Nephron (organoid): ENCODE measurements around the gene KLHDC9.

ENCODE experiments used
- H3K27ac Mint-ChIP-seq, 3 experiments: 2 replicates each; pipeline ENCODE4 v1.8.0; 2020; ENCODE audit warnings: mixed read lengths in 3 of 3, mild to moderate bottlenecking in 2 of 3, moderate library complexity in 1 of 3
- H3K27me3 Mint-ChIP-seq: 2 replicates; pipeline ENCODE4 v1.8.0; 2021; ENCODE audit warnings: low read depth, mild to moderate bottlenecking, moderate library complexity, mixed read lengths
- H3K36me3 Mint-ChIP-seq: 2 replicates; pipeline ENCODE4 v1.8.0; 2020; ENCODE audit warnings: low read depth, mixed read lengths
- H3K4me1 Mint-ChIP-seq: 2 replicates; pipeline ENCODE4 v1.8.0; 2020; ENCODE audit warnings: mixed read lengths
- H3K4me3 Mint-ChIP-seq, 3 experiments: 2 replicates each; pipeline ENCODE4 v1.8.0; 2020; ENCODE audit warnings: mild to moderate bottlenecking in 3 of 3, mixed read lengths in 3 of 3, moderate library complexity in 2 of 3
- H3K9me3 Mint-ChIP-seq: 2 replicates; pipeline ENCODE4 v1.8.0; 2020; ENCODE audit warnings: mixed read lengths
- TF ChIP-seq, protein P1 (sequence below), 3 experiments: fragments of 200-600 bp; sonication (generic); IDR thresholded peaks; one replicate each; pipeline ENCODE4 v1.5.0; 2021; ENCODE audit warnings: antibody characterized with exemption in 3 of 3; ENCODE audit not compliant: unreplicated experiment in 3 of 3

Gene KLHDC9

DNA sequence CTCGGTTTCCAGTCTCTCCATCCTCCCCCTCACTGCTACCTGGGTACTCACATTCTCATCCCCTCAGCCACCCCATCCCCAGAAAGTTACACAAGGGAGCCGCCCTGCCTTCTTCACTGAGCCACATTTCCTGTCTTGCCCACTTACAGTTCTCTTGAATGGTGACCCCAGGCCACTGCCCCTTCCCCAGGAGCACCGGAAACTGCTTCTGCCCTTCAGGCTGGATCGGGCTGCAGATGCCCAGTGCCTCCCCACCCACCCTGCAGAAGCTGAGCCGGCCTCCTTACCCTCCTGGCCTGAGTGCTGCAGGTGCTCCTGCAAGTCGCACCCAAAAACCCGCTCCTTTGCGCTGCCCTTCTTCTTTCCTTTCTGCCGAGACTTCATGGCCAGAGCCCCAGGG is 28.9 kb upstream of the KLHDC9 start:
- Mint-ChIP-seq H3K4me1 (no peaks in the 10 kb centered on the region), H3K27me3 (peaks cover 19% of the 10 kb centered on the region), H3K9me3 (no peaks in the 10 kb centered on the region), H3K36me3 (no peaks in the 10 kb centered on the region), H3K4me3 (no peak overlapping the region), H3K27ac (no peak overlapping the region)
- TF ChIP-seq, protein P1, sequence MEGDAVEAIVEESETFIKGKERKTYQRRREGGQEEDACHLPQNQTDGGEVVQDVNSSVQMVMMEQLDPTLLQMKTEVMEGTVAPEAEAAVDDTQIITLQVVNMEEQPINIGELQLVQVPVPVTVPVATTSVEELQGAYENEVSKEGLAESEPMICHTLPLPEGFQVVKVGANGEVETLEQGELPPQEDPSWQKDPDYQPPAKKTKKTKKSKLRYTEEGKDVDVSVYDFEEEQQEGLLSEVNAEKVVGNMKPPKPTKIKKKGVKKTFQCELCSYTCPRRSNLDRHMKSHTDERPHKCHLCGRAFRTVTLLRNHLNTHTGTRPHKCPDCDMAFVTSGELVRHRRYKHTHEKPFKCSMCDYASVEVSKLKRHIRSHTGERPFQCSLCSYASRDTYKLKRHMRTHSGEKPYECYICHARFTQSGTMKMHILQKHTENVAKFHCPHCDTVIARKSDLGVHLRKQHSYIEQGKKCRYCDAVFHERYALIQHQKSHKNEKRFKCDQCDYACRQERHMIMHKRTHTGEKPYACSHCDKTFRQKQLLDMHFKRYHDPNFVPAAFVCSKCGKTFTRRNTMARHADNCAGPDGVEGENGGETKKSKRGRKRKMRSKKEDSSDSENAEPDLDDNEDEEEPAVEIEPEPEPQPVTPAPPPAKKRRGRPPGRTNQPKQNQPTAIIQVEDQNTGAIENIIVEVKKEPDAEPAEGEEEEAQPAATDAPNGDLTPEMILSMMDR (IDR thresholded peaks at IDR 0.05; ENCODE audit: unreplicated experiment in 3 of 3): no peak

DNA sequence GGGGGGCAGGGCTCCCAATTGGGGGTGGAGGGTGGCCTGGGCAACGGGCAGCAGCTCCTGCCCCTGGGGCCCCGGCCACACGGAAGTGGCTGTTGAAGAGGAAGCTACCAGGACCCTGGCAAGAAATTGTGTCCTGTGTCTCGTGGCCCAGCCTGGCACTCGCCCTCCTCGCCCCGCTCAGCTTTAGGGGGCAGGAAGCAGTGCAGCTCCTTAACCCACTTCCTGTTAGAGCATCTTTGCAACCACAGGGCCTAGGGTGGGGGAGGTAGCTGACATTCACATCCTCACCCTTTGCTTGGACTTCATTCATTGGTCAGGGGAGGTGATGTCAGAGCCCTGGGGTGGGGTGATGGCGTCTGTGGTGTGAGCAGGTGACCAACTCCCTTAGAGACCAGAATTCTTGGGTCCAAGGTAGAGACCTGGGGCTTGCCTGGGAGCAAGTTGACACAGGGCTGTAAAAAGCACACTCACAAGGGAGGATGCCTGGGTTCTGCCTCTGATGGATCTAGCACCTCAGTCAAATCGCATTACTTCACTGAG is 28.4 kb upstream of the KLHDC9 start, which contains the start of gene ARHGAP30:
TSS of gene ARHGAP30 (minus strand) at position 161 of the 540 bp plus-strand sequence. CDS start 267 bp downstream, outside the sequence.
- TF ChIP-seq, protein P1 (IDR thresholded peaks at IDR 0.05; ENCODE audit: unreplicated experiment in 3 of 3): no peak
- H3K4me1 Mint-ChIP-seq: no peaks in the 10 kb centered on the region
- peaks cover 18% of the 10 kb centered on the region for H3K27me3 Mint-ChIP-seq
- no peak within 1 kb of the TSS for H3K27ac Mint-ChIP-seq
- no peaks in the 10 kb centered on the region for H3K36me3 Mint-ChIP-seq
- no peaks in the 10 kb centered on the region for H3K9me3 Mint-ChIP-seq
- no peak within 1 kb of the TSS for H3K4me3 Mint-ChIP-seq

DNA sequence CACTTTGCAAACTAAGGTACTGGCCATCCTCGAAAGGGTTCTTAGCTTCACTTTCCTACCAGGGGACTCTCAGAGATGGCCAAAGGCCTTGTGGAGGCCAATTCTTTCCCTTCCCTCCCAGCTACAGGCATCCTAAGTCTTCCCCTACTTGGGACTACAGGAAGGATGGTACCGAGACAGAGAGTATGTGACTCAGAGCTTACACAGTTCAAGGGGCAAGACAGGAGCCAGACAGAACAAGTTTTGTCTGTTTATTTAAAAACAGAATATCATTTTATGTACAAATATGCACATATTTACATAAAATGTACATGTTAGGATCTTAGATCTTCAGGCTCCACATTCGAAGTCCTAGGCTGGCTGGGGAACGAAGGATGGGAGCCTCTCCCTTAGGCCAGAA is 27.4 kb upstream of the KLHDC9 start:
- TF ChIP-seq, protein P1 (IDR thresholded peaks at IDR 0.05; ENCODE audit: unreplicated experiment in 3 of 3): no peak
- H3K4me1 Mint-ChIP-seq: no peaks in the 10 kb centered on the region
- no peaks in the 10 kb centered on the region for H3K36me3 Mint-ChIP-seq
- H3K4me3 Mint-ChIP-seq: no peak overlapping the region
- H3K27ac Mint-ChIP-seq: no peak overlapping the region
- H3K27me3 Mint-ChIP-seq: peaks cover 18% of the 10 kb centered on the region
- H3K9me3 Mint-ChIP-seq: no peaks in the 10 kb centered on the region

DNA sequence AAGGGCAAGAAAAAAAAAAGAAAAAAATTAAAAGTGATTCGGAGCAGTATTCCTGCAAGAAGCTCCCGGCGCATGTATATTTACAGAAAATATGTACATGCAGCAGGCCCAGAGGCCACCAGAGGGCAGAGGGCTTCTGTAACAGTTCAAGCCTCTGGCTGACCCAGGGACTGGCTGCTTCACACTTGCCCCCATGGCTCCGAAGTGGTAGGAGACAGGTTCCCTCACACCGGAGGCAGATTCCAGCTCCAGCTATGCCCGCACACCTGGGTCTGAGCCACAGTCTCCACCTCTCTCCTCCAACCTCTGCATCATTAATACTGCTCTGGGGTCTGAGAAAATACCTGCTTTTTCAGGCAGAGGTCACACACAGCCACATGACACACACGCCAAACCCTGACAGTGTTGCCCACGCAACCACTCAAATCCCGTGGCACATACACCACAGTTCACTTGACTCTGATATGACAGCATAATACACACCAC is 26.2 kb upstream of the KLHDC9 start:
- Mint-ChIP-seq H3K36me3 (no peaks in the 10 kb centered on the region), H3K4me3 (no peak overlapping the region), H3K9me3 (no peaks in the 10 kb centered on the region), H3K27ac (no peak overlapping the region), H3K4me1 (no peaks in the 10 kb centered on the region), H3K27me3 (peaks cover 14% of the 10 kb centered on the region)
- TF ChIP-seq, protein P1 (IDR thresholded peaks at IDR 0.05; ENCODE audit: unreplicated experiment in 3 of 3): peak; percentile 21 to 42 (median 25)

DNA sequence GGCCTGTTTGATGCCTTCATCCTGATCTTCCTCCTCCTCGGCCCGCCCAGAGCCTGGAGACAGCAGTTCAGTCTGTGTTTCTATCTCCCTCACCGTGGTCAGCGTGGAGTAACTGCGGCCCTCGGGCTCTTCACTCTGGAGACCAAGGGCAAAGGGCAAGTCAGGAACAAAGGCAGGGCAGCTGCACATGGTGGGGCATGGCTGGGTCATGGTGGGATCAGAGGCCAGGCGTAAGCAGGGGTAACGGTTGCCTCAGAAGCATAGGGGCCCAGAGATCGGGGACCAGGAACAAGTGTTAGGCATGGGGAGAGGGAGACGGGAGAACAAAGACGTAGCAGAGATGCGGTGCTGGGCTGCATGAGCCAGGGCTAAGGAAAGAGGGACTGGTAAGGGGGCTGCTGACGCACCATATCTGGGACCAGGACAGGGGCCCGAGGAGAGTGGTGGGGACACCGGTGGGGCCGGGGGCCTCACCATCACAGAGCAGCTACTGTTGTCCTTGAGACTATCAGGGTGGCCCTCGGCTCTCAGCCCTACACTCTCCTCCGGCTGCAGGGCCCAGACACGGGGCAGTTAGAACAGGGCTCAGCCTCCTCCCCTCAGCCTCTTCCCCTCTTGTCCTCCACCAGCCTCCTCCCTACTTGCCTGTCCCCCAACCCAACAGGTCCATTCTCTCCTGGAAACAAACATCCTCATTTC is 25.3 kb upstream of the KLHDC9 start:
- Mint-ChIP-seq H3K4me1 (no peaks in the 10 kb centered on the region), H3K36me3 (no peaks in the 10 kb centered on the region), H3K27me3 (peaks cover 11% of the 10 kb centered on the region), H3K9me3 (no peaks in the 10 kb centered on the region), H3K4me3 (no peak overlapping the region), H3K27ac (no peak overlapping the region)
- TF ChIP-seq, protein P1 (IDR thresholded peaks at IDR 0.05; ENCODE audit: unreplicated experiment in 3 of 3): no peak
